Peyer's patch (tissue), 4 donors: Measurements from ENCODE around the gene MTMR12. TPM values are rescaled to one million over a fixed set of nuclear protein-coding genes. Genes with fewer than 3 reads are reported as not detected.

ENCODE experiments used
- DNase-seq, 3 donors: peaks; one replicate each; pipeline ENCODE4 v3.0.0-alpha.2; 2017 to 2019
- H3K27ac ChIP-seq, 4 donors: fragments of 200-600 bp; sonication (generic); one replicate each; pipeline ENCODE4 v1.5.1; 2016 to 2019
- H3K27me3 ChIP-seq, 2 donors: fragments of 200-600 bp; sonication (generic); one replicate each; pipeline ENCODE4 v1.5.1; 2019
- H3K36me3 ChIP-seq, 3 donors: fragments of 200-600 bp; sonication (generic); one replicate each; pipeline ENCODE4 v1.5.1; 2016 to 2019
- H3K4me1 ChIP-seq, 4 donors: fragments of 200-600 bp; sonication (generic); one replicate each; pipeline ENCODE4 v1.5.1; 2016 to 2019
- H3K4me3 ChIP-seq, 4 donors: fragments of 200-600 bp; sonication (generic); 1 replicate in 3 of 4; 2 replicates in 1 of 4; pipeline ENCODE4 v1.5.1; 2016 to 2019; ENCODE audit warnings: mild to moderate bottlenecking in 1 of 4
- H3K9me3 ChIP-seq, 4 donors: fragments of 200-600 bp; sonication (generic); one replicate each; pipeline ENCODE4 v1.5.1; 2016 to 2019; ENCODE audit warnings: mild to moderate bottlenecking in 1 of 4
- CTCF ChIP-seq, 6 experiments: fragments of 450-650 bp in 4 of 6; fragments of 200-600 bp in 2 of 6; sonication (generic) in 1 of 6; IDR thresholded peaks; one replicate each; pipeline ENCODE4 v1.5.1; 2017 to 2019; ENCODE audit warnings: antibody characterized with exemption in 6 of 6, mild to moderate bottlenecking in 3 of 6, moderate library complexity in 1 of 6
- POLR2A ChIP-seq, 2 donors: fragments of 450-650 bp; IDR thresholded peaks; one replicate each; pipeline ENCODE4 v1.5.1; 2017; ENCODE audit warnings: antibody characterized with exemption in 2 of 2, mild to moderate bottlenecking in 2 of 2, moderate library complexity in 2 of 2
- total RNA-seq, 4 donors: library from RNA; depleted of rRNA; stranded (reverse); fragments of >200 nt; gene quantifications; one replicate each; pipeline ENCODE4 v1.1.0, GENCODE V29; 2016

Gene MTMR12
- total RNA-seq, 4 donors from 2014 or later = 16.0 to 43.7 (median 24.0) TPM

GRCh38 chr5:32233220-32233695, 79.5 kb downstream of the MTMR12 start:
- Histone ChIP-seq H3K36me3 (peaks cover 0 to 34% (median 0%) of the 10 kb centered on the region in 3 donors), H3K27me3 (no peaks in the 10 kb centered on the region), H3K27ac (no peak overlapping the region), H3K4me1 (peaks cover 0 to 8% (median 0%) of the 10 kb centered on the region in 4 donors), H3K9me3 (no peaks in the 10 kb centered on the region), H3K4me3 (no peak overlapping the region)
- TF ChIP-seq POLR2A (IDR thresholded peaks at IDR 0.05) = no peak
- no peak for TF ChIP-seq CTCF (IDR thresholded peaks at IDR 0.05)
- DNase-seq = no peak

GRCh38 chr5:32232441-32233219, 80.1 kb downstream of the MTMR12 start:
- peak; percentile 72 to 90 (median 80) for DNase-seq
- no peaks in the 10 kb centered on the region for H3K9me3 ChIP-seq
- H3K4me1 ChIP-seq = peaks cover 0 to 8% (median 0%) of the 10 kb centered on the region in 4 donors
- no peak overlapping the region for H3K4me3 ChIP-seq
- peaks cover 0 to 28% (median 0%) of the 10 kb centered on the region in 3 donors for H3K36me3 ChIP-seq
- H3K27ac ChIP-seq = no peak overlapping the region
- H3K27me3 ChIP-seq = no peaks in the 10 kb centered on the region
- TF ChIP-seq POLR2A (IDR thresholded peaks at IDR 0.05) (no peak), CTCF (IDR thresholded peaks at IDR 0.05) (peak; percentile 66 to 89 (median 81))

GRCh38 chr5:32231929-32232328, 80.8 kb downstream of the MTMR12 start:
- Histone ChIP-seq H3K27ac (no peak overlapping the region), H3K9me3 (no peaks in the 10 kb centered on the region), H3K36me3 (peaks cover 0 to 23% (median 0%) of the 10 kb centered on the region in 3 donors), H3K4me3 (no peak overlapping the region), H3K27me3 (no peaks in the 10 kb centered on the region), H3K4me1 (peaks cover 0 to 8% (median 0%) of the 10 kb centered on the region in 4 donors)
- no peak for DNase-seq
- TF ChIP-seq CTCF (IDR thresholded peaks at IDR 0.05) (no peak), POLR2A (IDR thresholded peaks at IDR 0.05) (no peak)

DNA sequence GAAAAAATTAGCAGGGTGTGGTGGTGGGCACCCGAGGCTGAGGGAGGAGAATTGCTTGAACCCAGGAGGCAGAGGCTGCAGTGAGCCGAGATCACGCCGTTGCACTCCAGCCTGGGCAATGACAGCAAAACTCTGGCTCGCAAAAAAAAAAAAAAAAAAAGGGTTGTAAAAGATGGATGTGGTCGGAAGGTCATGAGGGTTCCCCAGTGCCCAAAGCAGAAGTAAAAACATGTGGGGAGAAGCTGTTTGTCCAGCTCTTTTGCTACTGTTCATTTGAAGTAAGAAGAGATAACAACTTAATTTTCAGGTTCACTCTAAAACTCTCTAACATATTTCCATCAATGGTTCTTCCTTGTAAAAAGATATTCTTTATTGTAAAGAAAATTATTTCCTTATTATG, 81.5 kb downstream of the MTMR12 start:
- peaks cover 0 to 22% (median 0%) of the 10 kb centered on the region in 3 donors for H3K36me3 ChIP-seq
- TF ChIP-seq POLR2A (IDR thresholded peaks at IDR 0.05) (no peak), CTCF (IDR thresholded peaks at IDR 0.05) (no peak)
- no peak overlapping the region for H3K4me3 ChIP-seq
- H3K9me3 ChIP-seq = no peaks in the 10 kb centered on the region
- H3K4me1 ChIP-seq = peaks cover 0 to 8% (median 0%) of the 10 kb centered on the region in 4 donors
- H3K27ac ChIP-seq = no peak overlapping the region
- DNase-seq = no peak
- no peaks in the 10 kb centered on the region for H3K27me3 ChIP-seq

- H3K4me1 ChIP-seq = peaks cover 0 to 8% (median 0%) of the 10 kb centered on the region in 4 donors
- peaks cover 0 to 15% (median 0%) of the 10 kb centered on the region in 3 donors for H3K36me3 ChIP-seq
- H3K27me3 ChIP-seq = no peaks in the 10 kb centered on the region
- H3K4me3 ChIP-seq = no peak overlapping the region
- H3K27ac ChIP-seq = no peak overlapping the region
- TF ChIP-seq POLR2A (IDR thresholded peaks at IDR 0.05) = no peak
- no peak for TF ChIP-seq CTCF (IDR thresholded peaks at IDR 0.05)
- H3K9me3 ChIP-seq = no peaks in the 10 kb centered on the region
- no peak for DNase-seq
Measured at GRCh38 chr5:32230356-32231099, 82.2 kb downstream of the MTMR12 start.
